Left cardiac atrium (tissue), 4 donors: Measurements from ENCODE around the gene SSRP1. TPM values are rescaled to one million over a fixed set of nuclear protein-coding genes. Genes with fewer than 3 reads are reported as not detected.
"Not testable (repeated sequence)": the region's sequence is repeated elsewhere in the genome, so short reads cannot be mapped to it uniquely, and the experiment has no call there.

Experiments
- ATAC-seq, 2 donors: fragments of 200-7000 bp; cut with Tn5 transposase; one replicate each; pipeline ENCODE4 v1.9.1; 2020; ENCODE audit warnings: mild to moderate bottlenecking in 2 of 2, moderate library complexity in 2 of 2
- DNase-seq: peaks from one replicate; pipeline ENCODE4 v3.0.0-alpha.2; 2020
- intact Hi-C, 2 donors: fragments of 100-400 bp; cut with DNase I; formaldehyde crosslinking; loops; one replicate each; pipeline versions ENCODE4 v1.14.1 to v1.15.1; 2022 to 2023
- total RNA-seq, 2 donors: library from RNA; stranded (reverse); fragmentation: NEBNext Ultra II Directional; extraction: Animal tissue kit (Norgen Biotek cat#: 25700); gene quantifications; one replicate each; pipeline ENCODE4 v1.2.1, GENCODE V29; 2021
- donor health status: DM: no; HTN: yes; CAD: no.
- donor health status: DM: no; HTN: yes; CAD: no; lungs with severe emphysema.
- donor health status: DM: yes; HTN: yes; CAD: no.
- donor health status: Dilated cardiomyopathy.

The SSRP1 gene
- total RNA-seq, 2 donors from 2014 or later = 34.7 to 45.5 TPM

DNA sequence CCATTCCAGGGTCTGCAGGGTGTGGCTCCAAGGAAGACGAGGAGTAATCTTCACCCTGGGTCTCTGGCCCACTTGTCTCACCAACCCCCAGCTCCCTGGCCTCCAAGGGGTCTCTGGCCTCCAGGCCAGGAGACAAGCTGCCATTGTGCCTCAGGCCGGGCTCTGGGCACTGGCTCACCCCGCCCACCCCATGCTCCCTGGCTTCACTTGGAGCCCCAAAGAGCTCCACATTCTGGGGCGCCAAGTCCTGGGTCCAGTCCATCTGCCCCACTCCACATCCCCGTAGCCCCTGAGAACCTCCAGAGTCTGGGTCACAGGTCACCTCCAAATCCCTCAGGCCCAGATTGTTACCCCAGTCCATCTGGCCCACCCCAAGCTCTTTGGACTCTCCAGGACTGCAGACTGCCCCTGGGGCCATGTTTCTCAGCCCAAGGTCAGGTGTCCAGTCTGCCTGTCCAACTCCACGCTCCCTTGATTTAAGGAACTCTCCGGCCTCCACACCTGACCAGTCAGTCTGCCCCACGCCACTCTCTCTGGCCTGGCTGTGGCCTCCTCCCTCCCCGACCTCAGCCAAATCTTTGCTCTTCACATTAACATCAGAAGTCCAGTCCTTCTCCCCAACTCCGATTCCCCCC is 27.1 kb downstream of the SSRP1 start:
- ATAC-seq (no peak), DNase-seq (no peak)
- intact Hi-C loops = no loop called here

DNA sequence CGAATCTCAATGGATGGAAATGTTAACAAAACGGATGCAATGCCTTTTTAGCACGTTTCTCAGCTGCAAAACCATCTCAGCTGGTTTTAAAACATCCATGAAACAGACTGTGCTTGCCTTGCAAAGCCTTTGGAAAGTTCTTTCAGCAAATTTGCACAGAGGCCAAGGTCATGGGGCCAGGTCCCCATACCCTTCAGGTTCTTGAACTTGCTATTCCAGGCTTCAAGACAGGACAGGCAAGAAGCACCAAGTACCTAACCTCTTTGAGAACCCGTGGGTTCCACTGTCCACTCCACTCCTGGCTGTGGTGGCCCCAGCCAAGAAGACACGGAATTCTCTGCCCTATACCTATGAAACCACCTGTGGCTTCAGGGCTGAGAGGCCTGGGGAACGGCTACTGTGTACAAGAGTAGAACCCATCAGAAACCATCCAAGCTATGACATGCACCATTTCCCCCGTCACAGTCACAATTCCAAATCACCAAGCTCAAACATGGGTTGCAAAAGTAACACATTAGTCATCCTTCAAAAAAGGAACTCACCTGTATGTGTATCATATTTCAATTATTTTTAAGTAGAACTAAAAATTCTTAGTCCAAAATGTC is 27.9 kb downstream of the SSRP1 start:
- DNase-seq (no peak), ATAC-seq (no peak)
- intact Hi-C loops = no loop called here

DNA sequence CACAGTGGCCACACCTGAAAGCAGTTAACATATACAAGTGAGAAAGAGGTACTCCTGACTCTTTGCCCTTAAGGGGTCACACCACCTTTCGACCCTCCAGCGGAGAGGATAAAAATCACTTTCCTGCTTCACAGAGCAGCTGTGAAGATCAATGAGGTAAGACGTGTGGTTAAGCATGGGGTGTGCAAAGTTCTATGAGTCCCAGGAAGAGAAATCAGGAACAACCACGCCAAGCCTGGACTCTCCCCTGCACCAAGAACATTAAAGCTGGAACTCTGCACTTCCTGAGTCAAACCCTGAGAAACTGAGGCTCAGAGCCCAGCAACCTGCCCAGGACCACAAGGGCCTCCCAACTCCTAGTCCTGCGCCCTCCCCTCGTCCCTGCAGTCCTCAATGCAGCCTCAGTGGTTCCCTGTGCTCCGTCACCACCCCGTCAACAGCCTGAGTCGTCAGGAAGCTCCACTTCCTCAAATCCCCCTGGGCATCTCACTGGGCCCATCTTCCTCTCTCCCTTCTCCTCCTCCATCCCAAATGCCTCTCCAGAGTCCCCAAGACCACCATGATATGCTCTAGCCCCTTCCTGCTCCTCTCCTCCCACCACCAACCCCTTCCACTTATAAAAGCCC is 28.6 kb downstream of the SSRP1 start:
- ATAC-seq (no peak), DNase-seq (no peak)
- intact Hi-C loops = no loop called here

DNA sequence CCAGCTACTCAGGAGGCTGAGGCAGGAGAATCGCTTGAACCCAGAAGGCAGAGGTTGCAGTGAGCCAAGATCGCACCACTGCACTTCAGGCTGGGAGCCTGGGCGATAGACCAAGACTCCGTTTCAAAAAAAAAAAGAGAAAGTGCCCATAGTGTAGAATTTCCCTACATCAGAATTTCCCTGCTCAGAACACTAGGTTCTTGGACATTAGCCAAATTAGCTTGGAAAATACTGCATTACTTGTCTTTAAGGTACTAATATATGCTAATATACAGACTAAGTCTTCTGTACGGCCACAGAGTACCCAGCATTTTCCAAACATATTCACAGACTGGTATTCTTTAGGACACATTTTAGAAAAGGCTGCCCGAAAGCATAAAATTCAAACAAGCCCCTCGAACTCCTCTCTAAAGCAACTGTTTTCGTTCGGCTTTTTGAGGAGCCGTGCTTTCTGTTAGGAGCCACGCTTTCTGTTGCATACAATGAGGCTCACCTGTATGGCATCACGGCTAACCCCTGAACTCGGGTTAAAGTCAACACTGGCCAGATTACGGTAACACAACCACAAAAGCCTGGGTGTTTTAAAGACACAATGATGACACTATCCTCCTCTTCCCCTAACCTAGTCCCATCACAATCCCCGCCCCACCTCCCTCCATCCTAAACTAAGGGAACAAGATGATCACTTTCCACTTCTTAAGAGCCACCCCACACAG is 29.4 kb downstream of the SSRP1 start:
- DNase-seq = no peak
- no peak for ATAC-seq
- intact Hi-C loops = no loop called here

DNA sequence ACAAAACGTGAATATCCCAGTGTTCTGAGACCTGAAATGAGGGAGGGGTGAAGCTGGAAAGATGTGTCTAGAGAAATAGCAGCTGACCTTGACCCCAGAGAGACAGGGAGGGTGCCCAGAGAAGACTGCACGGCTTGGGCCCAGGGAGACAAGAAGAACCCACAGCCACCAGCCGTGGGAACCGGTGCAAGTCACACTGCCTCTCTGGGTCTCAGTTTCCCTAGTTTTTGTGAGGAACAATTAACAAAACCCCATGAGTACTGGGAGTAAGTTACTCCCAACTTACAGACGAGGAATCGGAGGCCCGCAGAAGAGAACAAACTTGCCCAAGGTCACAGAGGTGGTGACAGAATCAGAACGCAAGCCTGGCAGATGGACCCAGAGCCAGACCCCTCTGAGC is 30.2 kb downstream of the SSRP1 start:
- no peak for ATAC-seq
- no peak for DNase-seq
- intact Hi-C loops = no loop called here

DNA sequence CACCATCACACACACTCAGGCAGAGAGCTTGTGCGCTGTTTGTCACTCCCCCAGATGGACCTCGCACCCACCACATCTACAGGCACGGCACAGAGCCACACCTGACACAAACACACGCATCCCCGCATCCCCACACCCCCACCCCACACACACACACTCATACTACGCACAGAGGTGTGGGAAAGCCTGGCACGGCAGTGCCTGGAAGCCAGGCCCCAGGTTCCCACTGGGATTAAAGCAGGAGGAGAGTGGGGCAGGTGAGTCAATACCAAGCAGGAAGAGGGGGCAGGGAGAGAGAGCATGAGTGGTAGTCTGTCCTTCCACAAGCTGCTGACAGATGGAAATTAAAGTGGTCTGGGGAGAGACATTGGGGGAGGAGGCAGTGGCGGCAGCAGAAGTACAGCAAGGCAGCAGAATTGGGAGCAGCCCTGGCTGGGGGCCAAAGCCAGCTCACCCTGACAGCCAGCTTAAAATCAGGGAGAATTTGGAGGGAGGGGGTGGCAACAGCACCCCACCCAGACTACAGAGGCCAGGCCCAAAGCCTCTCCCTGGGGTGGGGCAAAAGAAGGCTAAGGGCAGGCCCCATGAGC is 31.6 kb downstream of the SSRP1 start:
- intact Hi-C loops = no loop called here
- ATAC-seq = peak; percentile 23 to 43
- DNase-seq = peak; percentile 64

DNA sequence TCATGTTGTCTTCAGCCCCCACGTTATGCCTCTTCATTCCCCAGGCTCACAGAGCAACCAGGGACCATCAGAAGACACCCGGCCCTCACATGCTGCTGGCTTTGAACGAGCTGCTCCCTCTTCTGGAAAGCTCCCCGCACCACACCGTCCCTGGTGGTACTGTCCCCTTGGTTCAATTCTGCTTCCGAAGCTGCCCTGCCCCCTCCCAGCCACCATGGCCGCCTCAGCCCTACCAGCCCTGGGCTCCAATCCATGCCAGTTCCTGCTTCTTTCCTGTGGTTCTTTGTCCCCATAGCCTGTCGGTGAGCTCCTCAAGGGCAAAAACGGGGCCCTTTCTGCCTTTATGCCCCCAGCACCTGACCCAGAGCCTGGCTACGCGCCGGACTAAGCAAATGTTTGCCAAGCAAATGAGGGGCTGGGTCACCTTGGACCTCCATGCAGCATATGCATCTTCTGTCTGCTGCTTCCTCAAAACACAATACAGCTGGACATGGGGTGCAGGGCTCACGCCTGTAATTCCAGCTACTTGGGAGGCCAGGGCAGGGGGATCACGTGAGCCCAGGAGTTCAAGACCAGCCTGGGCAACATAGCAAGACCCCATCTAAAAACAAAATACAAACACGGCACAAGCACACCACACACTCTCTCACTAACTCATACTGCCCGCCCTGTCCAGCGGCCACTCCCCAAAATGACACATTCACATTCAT is 32.3 kb downstream of the SSRP1 start:
- intact Hi-C loops = no loop called here
- DNase-seq (no peak), ATAC-seq (no peak)

DNA sequence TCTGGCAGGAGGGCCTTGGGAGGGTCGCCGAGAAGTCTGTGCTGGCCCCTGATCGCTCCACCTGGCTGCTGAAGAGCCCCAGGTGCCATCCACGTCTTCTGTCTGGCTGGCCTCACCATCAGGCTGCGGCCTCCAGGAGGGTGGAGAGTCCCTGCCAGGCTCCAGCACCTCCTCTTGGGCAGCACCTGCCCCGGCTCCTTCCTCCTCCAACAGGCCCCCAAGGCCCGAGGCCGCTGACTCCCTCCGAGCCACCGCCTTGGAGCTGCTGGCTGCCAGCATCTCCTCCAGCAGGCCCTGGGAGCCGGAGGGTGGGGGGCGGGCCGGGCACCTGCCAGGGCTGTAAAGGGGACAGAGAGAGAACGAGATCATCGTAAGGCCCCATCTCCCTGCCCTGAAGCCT is 33.2 kb downstream of the SSRP1 start:
- DNase-seq (no peak), ATAC-seq (no peak)
- intact Hi-C loops = no loop called here

DNA sequence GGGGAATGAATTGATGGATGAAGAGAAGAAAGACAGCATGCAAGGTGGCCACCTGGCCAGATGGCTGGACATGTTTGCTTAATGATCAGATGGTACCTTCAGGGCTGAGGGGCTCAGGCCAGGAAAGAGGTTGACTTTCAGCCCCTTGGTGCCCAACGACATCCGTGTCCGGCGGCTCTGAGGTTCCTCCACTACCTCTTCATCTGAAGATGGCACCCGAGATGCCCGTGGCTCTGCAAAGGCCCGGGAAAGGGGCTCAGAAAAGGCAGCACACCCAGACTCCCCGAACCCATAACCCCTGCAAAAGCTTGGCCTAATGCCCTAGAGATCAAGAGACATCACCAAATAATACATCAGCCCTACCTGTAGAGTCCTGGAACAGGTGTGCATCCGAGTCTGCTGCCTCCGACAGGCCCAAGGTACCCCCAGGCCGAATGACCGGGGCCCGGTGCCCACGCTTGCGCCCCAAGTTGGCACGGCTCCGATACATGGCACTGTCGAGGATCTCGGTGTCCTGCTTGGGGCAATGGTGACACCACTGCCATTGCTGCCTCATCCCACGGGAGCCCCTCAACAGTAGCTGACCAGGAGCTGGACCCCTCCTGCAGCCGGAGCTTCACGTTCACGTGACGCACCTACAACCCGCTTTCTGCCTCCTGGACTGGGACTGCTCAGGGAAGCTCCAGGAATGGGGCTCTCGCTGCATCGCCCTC is 33.8 kb downstream of the SSRP1 start:
- intact Hi-C loops = no loop called here
- ATAC-seq (no peak), DNase-seq (no peak)

DNA sequence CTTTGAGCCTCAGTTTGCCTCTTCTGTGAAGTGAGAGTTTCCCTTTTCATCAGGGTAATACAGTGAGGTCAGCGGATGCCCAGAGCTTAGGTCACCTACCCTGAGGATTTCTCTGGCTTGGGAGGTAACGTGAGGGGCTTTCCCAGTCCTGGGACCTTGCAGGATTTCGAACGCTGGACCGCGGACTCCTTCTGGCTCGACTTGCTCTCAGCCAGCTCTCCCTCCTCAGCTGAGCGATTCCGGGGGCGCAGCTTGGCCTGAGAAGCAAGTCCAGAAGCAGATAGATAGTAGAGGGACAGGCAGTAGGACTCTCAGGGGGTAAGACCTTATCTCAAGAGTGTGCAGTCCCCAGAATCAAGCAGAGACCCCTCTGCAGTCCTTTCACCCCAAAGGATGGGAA is 34.9 kb downstream of the SSRP1 start:
- ATAC-seq = no peak
- DNase-seq = no peak

DNA sequence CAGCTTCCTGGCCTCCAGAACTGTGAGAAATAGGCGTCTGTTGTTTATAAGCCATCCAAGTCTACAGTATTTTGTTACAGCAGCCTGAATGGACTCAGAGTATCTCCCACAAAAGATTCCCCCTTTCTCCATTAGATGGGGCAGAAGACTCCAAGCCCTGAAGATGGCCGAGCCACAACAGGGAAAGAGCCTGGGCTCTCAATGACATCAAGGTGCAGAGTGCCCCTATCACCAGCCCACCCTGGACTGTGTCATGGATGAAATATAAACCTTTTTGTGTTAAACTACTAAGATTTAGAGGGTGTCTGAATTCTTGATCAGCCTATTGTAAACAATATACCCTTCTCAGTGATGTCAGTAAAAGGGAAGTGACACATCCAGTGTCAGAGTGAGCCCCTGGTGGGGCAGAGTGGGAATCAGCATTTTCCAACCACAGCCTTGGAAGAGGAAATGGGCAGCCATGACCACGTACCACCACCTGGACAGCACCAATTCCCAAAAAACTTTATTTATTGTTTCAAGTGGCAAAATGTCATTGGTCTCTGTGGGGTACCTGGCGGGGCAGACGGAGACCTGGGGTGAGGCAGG is 36.4 kb downstream of the SSRP1 start:
- DNase-seq (no peak), ATAC-seq (no peak)
- intact Hi-C loops = no loop called here

More for the DNA sequence above, 34.9 kb downstream of the SSRP1 start:
- intact Hi-C loops = no loop called here

DNA sequence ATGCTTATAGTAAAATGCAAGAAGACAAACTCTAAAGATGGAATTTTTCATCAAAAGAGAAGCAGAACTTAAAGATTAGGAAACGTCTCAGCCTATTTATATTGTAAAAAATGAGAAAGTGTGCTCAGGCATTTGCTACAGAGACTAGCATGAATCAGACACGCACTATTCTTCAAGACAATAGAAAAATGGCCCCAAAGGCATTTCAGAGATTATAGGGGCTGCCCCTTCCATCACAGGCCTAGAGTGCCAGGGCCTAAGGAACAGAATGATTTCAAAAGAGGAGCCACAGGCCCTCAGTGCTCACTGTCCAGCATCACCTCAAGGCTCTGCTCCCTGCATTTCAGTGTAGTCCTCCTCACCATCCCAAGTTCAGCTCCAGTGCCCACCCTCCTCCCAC is 38.5 kb downstream of the SSRP1 start:
- intact Hi-C loops = no loop called here
- no peak for ATAC-seq
- no peak for DNase-seq

DNA sequence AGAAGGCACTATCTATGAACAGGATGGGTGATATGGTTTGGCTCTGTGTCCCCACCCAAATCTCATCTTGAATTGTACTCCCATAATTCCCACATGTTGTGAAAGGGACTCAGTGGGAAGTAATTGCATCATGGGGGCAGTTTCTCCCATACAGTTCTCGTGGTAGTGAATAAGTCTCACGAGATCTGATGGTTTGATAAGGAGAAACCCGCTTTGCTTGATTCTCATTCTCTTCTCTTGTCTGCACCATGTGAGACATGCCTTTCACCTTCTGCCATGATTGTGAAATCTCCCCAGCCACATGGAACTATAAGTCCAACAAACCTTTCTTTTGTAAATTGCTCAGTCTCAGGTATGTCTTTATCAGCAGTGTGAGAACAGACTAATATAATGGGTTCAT is 39.5 kb downstream of the SSRP1 start:
- ATAC-seq, DNase-seq, intact Hi-C loops: not testable (repeated sequence)

DNA sequence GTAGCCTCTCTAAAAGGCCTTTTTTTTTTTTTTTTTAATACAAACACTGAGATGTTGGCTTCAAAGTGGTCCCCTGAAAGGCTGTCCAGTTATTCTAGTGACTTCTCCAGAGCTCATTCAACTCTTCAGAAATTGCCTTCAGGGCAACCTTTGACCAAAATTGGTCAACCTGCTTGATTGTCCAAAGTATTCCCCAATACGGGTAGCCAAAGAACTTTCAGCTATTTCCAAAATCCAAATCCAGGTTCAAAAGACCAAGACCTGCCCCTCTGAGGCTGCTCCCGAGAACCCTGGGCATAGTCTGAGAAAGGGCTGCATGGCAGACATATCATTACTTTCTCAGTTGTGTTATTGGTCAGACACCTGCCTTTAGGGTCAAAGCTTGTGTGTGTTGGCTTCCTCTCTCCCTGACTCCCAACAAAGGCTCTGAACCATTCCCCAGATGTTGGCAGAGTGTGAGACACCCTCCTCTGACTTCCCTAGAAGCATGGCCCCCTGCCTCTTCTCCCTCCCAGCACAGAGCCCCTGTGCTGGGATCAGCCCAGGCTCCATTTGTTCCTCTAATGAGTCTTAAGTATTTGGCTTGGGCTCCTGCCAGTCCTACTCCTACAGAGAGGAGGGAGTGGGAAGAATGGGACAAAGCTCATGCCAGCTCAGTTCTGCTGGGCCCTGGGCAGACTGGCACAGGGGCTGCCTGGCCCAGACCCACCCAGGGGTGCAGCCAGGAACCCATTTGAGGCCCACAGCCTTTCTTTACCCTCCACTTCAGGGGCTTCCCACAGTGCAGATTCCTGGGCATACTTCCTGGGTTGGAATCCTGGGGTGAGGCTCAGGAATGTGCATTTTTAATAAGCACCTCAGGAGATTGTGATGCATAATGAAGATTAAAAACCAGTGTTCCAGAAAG is 41.2 kb downstream of the SSRP1 start:
- intact Hi-C loops = no loop called here
- DNase-seq (no peak), ATAC-seq (peak; percentile 54 to 66)

DNA sequence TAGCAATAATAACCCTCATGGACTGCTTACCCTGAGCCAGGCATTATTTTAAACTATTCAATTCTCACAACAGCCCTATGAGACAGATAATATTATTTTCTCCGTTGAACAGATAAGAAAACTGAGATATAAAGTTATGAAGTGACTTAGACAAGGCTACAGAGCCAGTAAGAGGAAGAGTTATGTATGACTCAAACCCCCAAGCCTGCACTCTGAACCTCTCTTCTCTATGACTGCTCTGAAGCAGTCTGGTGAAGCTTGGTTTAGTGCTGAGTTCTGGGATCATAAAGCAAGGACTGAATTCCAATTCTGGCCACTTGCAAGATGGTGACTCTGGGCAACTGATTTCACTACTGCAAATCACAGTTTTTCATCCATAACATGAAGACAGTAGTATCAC is 45.4 kb downstream of the SSRP1 start:
- intact Hi-C loops = no loop called here
- DNase-seq (no peak), ATAC-seq (peak in 1 of 2 donors; percentile 37)

DNA sequence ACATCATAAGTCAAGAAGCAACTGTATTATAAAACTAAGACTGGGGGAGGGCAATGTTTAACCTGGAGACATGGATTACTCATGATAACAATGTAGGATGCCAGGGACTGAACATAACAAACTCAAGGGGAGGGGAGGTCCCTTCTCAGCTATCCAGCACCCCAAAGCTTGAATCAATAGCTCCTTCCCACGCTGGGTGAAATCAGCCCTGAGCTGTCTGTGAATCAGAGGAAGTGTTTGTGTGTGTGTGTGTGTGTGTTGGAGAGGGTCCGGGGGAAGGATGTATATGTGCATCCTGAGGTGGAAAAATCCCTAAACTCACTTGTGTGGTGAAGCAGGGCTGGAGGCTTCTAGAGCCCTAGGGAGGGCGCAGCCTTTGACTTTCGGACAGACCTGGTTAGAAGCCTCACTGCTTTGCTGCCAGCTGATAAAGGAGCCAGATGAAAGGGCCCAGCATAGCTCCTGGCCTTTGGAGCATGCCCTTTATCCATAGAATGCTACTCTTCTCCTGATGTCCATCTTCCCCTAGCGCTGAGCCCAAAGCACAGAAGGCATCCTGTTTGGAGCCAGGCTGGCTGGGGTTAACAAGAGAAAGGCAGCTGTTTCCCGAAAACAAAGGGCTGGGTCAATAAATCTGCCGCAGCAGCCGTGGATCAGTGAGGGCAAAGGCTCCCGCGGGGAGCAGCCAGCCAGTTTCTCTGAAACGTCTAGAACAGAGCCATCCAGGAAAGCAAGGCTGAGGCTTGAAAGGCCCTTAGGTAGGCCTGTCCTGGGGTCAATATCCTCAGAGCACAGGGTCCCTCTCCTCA is 46.7 kb downstream of the SSRP1 start:
- intact Hi-C loops = no loop called here
- no peak for ATAC-seq
- no peak for DNase-seq

DNA sequence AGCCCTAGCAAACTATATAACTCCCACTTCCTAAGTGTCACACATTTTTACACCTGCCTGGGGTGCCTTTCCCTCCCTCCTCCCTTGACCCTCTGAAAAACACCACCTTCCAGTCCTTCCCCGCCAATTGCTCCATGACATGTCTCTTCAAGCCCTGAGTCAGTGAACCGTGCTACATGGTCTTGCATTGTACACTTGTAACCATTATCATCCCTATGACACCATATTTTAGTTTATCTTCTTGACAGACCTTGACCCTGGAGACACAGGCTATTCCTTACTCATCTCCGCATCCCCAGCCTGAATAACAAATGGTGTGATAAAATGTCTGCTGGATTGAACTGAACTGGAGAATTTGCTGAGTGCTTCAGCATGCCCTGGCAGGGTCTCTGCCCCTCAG is 47.8 kb downstream of the SSRP1 start:
- intact Hi-C loops = no loop called here
- DNase-seq (no peak), ATAC-seq (no peak)
